AG04449 (cell line): Measurements from ENCODE around the gene NHERF1.

Experiments
- CTCF ChIA-PET: fragments of 350-600 bp; formaldehyde crosslinking; extraction: SDS; loops from one replicate; lab custom pipeline; 2021; ENCODE audit warnings: antibody characterized with exemption; lab: Yijun Ruan, JAX
- POLR2A ChIA-PET: fragments of 400-600, 350-600 bp; formaldehyde crosslinking; extraction: SDS; loops from one replicate; lab custom pipeline; 2020; ENCODE audit warnings: antibody characterized with exemption, inconsistent platforms; lab: Yijun Ruan, JAX
- DNase-seq: peaks from one replicate; pipeline ENCODE4 v3.0.0-alpha.2; 2010; ENCODE audit warnings: low read depth, low spot score
- H3K4me3 ChIP-seq: 2 replicates; pipeline ENCODE4 v1.5.1; 2011; ENCODE audit warnings: low read depth, mild to moderate bottlenecking, control low read depth, low read length
- CTCF ChIP-seq: IDR thresholded peaks from one replicate; pipeline ENCODE4 v1.5.1; 2011; ENCODE audit warnings: mild to moderate bottlenecking, moderate library complexity, low read length, control low read depth, inconsistent platforms; ENCODE audit not compliant: insufficient read depth; ENCODE audit errors: missing control alignments

NHERF1 gene

GRCh38 chr17:74759243-74759801 is 10.9 kb downstream of the NHERF1 start:
- H3K4me3 ChIP-seq: no peak overlapping the region
- TF ChIP-seq CTCF: no peak
- ChIA-PET CTCF (interaction anchor here (0.9 to 7.9 kb wide), 11 partner anchors 9 to 201 kb away, joined by 3 to 71 read pairs (median 6); partner anchors contain the start of gene NAT9), POLR2A (interaction anchor here (0.8 to 2.2 kb wide), 3 partner anchors 9 to 17 kb away, joined by 3 to 10 read pairs (median 3); partner anchors contain the start of gene NAT9)
- DNase-seq: no peak

DNA sequence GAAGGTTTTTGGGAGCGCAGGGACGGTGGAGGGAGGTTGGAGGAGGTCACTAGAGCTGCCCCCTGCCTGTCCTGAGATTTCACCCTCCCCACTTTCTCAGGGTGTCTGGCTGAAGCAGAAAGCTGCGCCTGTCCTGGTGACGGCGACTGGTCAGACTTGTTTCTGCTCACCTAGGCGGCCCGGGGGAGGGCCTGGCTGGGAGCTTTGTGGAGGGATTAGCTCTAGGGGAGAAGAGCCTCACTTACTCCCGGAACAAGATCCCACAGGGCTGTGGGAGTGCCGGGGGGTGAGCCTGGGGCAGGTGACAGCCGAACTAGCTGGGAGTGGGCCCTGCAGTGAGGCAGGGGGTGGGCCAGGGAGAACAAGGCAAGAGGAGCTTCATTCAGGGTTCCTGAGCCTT is 11.5 kb downstream of the NHERF1 start:
- no peak overlapping the region for H3K4me3 ChIP-seq
- no peak for DNase-seq
- POLR2A ChIA-PET: interaction anchor here (1.6 to 2.2 kb wide), 2 partner anchors 10 to 14 kb away, joined by 3 to 10 read pairs; no protein-coding TSS in a partner anchor
- CTCF ChIA-PET: interaction anchor here (0.7 to 7.9 kb wide), 10 partner anchors 10 to 107 kb away, joined by 3 to 71 read pairs (median 6); partner anchors contain the start of gene NAT9
- no peak for TF ChIP-seq CTCF

GRCh38 chr17:74760404-74761105 is 12.1 kb downstream of the NHERF1 start:
- TF ChIP-seq CTCF: no peak
- no peak overlapping the region for H3K4me3 ChIP-seq
- no peak for DNase-seq
- CTCF ChIA-PET: interaction anchor here (0.7 to 7.9 kb wide), 11 partner anchors 9 to 107 kb away, joined by 3 to 71 read pairs (median 6); partner anchors contain the start of gene NAT9
- POLR2A ChIA-PET: interaction anchor here (0.6 to 2.2 kb wide), 3 partner anchors 11 to 110 kb away, joined by 3 to 10 read pairs (median 3); no protein-coding TSS in a partner anchor

GRCh38 chr17:74761419-74761818 is 13.0 kb downstream of the NHERF1 start:
- DNase-seq: no peak
- CTCF ChIA-PET: interaction anchor here (0.7 to 4.6 kb wide), 7 partner anchors 8 to 103 kb away, joined by 3 to 18 read pairs (median 8); partner anchors contain the start of gene NAT9
- POLR2A ChIA-PET: interaction anchor here (2.2 kb wide), 1 partner anchor 11 kb away, joined by 10 read pairs; no protein-coding TSS in a partner anchor
- no peak overlapping the region for H3K4me3 ChIP-seq
- no peak for TF ChIP-seq CTCF

GRCh38 chr17:74761931-74762330 is 13.5 kb downstream of the NHERF1 start:
- POLR2A ChIA-PET: no interaction called here
- CTCF ChIA-PET: interaction anchor here (0.7 to 4.6 kb wide), 6 partner anchors 9 to 102 kb away, joined by 3 to 18 read pairs (median 8); no protein-coding TSS in a partner anchor
- TF ChIP-seq CTCF: no peak
- no peak for DNase-seq
- no peak overlapping the region for H3K4me3 ChIP-seq
